Ishikawa (cell line): ENCODE data around the gene CLEC2A.

Experiments used
- CEBPB ChIP-seq: IDR thresholded peaks from 2 replicates; pipeline ENCODE4 v1.6.1; 2012
- CREB1 ChIP-seq: IDR thresholded peaks from 2 replicates; pipeline ENCODE4 v1.6.1; 2012; ENCODE audit warnings: low read depth
- EGR1 ChIP-seq: IDR thresholded peaks from 2 replicates; pipeline ENCODE4 v1.6.1; 2012
- EP300 ChIP-seq: IDR thresholded peaks from 2 replicates; pipeline ENCODE4 v1.6.1; 2012; ENCODE audit warnings: borderline replicate concordance
- FOXM1 ChIP-seq: IDR thresholded peaks from 2 replicates; pipeline ENCODE4 v1.6.1; 2012; ENCODE audit warnings: low read depth, borderline replicate concordance
- NFIC ChIP-seq: IDR thresholded peaks from 2 replicates; pipeline ENCODE4 v1.6.1; 2012
- RAD21 ChIP-seq: IDR thresholded peaks from 2 replicates; pipeline ENCODE4 v1.6.1; 2012; ENCODE audit warnings: low read depth
- REST ChIP-seq: IDR thresholded peaks from 2 replicates; pipeline ENCODE4 v1.6.1; 2012; ENCODE audit warnings: low read depth, mild to moderate bottlenecking
- TAF1 ChIP-seq: IDR thresholded peaks from 2 replicates; pipeline ENCODE4 v1.6.1; 2012; ENCODE audit warnings: low read depth, mild to moderate bottlenecking
- TCF12 ChIP-seq: IDR thresholded peaks from 2 replicates; pipeline ENCODE4 v1.6.1; 2012; ENCODE audit warnings: low read depth
- TEAD4 ChIP-seq: IDR thresholded peaks from 2 replicates; pipeline ENCODE4 v1.6.1; 2012
- YY1 ChIP-seq: IDR thresholded peaks from 2 replicates; pipeline ENCODE4 v1.6.1; 2012; ENCODE audit warnings: low read depth
- ZBTB7A ChIP-seq: IDR thresholded peaks from 2 replicates; pipeline ENCODE4 v1.6.1; 2012; ENCODE audit warnings: low read depth
- TF ChIP-seq, protein P1 (sequence below): IDR thresholded peaks from 2 replicates; pipeline ENCODE4 v1.6.1; 2012

CLEC2A gene

DNA sequence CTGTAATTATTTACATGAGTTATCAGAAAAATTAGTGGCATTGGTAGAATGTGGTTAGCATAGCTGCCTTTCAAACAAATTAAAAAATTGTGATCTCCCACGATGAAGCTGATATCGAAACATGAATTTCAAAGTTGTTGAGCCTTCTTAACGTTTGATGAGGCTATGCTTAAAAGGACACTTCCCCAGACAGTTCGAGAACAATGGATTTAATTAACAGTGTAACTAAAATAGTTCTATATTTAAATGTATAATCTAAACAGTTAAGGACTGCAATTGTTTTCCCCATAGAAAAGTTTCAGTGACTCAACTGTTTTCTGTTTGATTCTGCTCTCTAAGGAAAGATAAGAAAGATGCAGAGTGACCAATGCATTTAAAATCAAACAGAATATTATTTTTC lies 64.6 kb downstream of the CLEC2A start:
- TF ChIP-seq NFIC (no peak), EP300 (no peak), CEBPB (no peak), REST (no peak), TEAD4 (no peak), FOXM1 (no peak), YY1 (no peak), RAD21 (no peak), ZBTB7A (no peak), TCF12 (no peak), CREB1 (no peak), TAF1 (no peak)

DNA sequence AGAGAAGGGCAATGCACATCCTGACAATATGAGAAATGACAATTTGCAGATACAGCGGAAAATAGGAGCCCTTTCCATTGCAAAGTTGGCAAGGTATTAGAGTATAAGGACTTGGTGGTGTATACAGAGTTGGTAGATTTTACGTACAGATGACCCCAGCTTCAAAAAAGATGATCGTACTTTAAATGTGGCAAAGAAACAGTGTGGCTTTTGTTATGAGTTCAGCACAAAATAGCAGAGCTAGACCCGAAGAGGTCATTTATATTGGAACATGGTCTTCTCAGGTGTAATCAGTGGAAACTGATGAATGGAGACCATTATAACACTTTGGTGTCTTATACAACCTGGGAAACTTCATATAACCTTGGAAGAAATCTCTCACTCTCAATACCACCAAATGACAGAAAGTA lies 65.3 kb downstream of the CLEC2A start:
- no peak for TF ChIP-seq RAD21
- TF ChIP-seq NFIC: no peak
- TF ChIP-seq ZBTB7A: no peak
- no peak for TF ChIP-seq REST
- TF ChIP-seq YY1: no peak
- TF ChIP-seq TAF1: no peak
- no peak for TF ChIP-seq FOXM1
- TF ChIP-seq CEBPB: no peak
- TF ChIP-seq CREB1: no peak
- no peak for TF ChIP-seq TEAD4
- TF ChIP-seq EGR1: no peak
- TF ChIP-seq, protein P1, sequence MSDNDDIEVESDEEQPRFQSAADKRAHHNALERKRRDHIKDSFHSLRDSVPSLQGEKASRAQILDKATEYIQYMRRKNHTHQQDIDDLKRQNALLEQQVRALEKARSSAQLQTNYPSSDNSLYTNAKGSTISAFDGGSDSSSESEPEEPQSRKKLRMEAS: no peak

GRCh38 chr12:9864913-9865675 lies 67.1 kb downstream of the CLEC2A start:
- no peak for TF ChIP-seq CEBPB
- TF ChIP-seq CREB1: no peak
